H1 (cell line): ENCODE results near the gene SLC35F6.

Experiments
- EZH2 ChIP-seq: fragments of 200-600 bp; sonication (generic); IDR thresholded peaks from 2 replicates; pipeline ENCODE4 v1.7.1; 2012; ENCODE audit warnings: low read depth, mild to moderate bottlenecking, moderate library complexity, low read length, inconsistent platforms; ENCODE audit not compliant: severe bottlenecking
- RNF2 ChIP-seq: fragments of 200-900, 300-1000 bp; sonication (generic); IDR thresholded peaks from 2 replicates; pipeline ENCODE4 v1.7.1; 2016; ENCODE audit warnings: borderline replicate concordance, low read depth, mild to moderate bottlenecking, antibody characterized with exemption, low read length; ENCODE audit not compliant: poor library complexity, severe bottlenecking; ENCODE audit errors: missing control alignments
- SRF ChIP-seq: IDR thresholded peaks from 2 replicates; pipeline ENCODE4 v1.6.1; 2011; ENCODE audit warnings: mild to moderate bottlenecking, low read depth, low read length, moderate library complexity

DNA sequence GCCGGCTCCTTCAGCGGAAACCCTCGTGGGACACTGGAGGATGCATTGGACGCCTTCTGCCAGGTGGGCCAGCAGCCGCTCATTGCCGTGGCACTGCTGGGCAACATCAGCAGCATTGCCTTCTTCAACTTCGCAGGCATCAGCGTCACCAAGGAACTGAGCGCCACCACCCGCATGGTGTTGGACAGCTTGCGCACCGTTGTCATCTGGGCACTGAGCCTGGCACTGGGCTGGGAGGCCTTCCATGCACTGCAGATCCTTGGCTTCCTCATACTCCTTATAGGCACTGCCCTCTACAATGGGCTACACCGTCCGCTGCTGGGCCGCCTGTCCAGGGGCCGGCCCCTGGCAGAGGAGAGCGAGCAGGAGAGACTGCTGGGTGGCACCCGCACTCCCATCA, 14.0 kb downstream of the SLC35F6 start:
- TF ChIP-seq SRF = no peak
- no peak for TF ChIP-seq EZH2
- TF ChIP-seq RNF2 = no peak
